Urothelium cell line (cell line): ENCODE results near the gene SPX.

Source experiments
- DNase-seq: peaks from one replicate; pipeline ENCODE4 v3.0.0; 2011; ENCODE audit warnings: low spot score, mixed read lengths
- FAIRE-seq: peaks from 2 replicates; lab custom pipeline; 2011; peaks lifted over from hg19 to GRCh38; lab: Jason Lieb, UNC

Gene SPX

DNA sequence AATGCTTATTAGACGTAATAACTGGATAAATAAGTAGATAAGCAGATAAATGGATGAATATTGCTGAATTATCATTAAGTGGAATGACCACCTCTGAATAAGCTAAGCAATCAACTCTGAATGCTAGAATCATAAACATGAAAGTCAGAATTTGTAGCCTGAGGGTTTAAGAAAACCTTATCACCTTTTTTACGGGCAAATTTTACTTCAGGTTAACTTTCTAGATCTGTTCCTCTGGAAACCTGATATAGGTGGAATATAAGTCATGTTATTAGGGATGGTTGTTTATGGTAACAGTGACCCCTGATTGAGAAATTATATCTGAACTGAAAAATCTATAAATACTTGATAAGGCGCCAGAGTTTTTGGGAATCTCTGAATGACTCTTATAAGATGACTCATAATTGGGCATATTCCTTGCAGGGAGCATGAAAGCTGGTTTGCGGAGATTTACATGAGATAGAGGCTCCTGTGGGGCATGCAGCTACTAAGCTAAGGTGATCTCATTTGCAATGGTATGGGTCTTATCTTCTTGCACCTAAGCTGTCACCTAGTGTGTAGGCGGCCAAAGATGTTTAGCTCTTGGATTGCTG lies 12.1 kb downstream of the SPX start:
- no peak for FAIRE-seq

DNA sequence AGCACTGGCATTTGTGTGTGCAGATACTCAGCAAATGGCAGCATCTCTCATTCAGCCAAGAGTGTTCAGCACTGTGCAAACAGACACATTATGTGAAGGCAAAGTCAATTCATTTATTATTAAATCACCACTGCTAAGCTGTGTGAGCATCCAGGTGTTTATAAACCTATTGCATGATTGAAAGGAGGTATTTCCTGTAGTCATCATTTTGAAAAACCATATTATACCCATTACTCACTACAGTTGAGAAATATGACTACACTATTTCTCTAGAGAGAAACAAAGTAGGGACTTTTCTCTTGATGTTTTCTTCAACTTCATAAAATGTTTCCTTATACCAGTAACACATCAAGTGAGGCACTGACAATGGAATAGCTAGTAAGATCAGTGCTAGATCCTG lies 13.7 kb downstream of the SPX start:
- DNase-seq, result no peak
- no peak for FAIRE-seq

More for the DNA sequence above, 12.1 kb downstream of the SPX start:
- DNase-seq, result no peak

DNA sequence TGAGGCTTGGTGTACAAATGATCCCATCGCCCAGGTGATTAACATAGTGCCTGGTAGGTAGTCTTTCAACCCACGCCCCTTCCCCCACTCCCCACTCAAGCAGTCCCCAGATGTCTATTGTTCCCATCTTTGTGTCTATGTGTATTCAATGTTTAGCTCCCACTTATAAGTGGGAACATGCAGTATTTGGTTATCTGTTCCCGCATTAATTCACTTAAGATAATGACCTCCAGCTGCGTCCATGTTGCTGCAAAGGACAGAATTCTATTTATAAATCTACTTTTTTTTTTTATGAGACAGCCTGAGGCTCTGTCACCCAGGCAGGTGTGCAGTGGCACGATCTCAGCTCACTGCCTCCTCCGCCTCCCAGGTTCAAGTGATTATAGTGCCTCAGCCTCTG lies 15.7 kb downstream of the SPX start:
- FAIRE-seq (no peak), DNase-seq (no peak)

DNA sequence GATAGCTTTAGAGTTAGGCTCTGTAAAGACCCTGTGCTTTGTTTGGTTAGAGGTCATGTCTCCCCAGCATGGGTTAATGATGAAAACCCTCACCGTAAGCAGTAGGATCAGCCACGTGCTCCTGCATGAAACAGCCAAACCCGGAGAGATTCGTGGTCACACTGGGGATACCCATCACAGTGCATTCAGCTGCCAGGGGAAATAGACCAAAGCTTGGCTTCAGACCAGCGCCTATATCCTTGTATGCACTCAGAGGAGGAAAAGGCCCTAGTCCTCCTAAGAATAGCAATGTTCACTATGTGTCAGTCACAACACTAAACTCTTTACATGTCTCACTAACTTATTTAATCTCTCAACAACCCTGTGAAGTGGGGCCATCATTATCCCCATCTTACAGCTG lies 16.3 kb downstream of the SPX start:
- no peak for DNase-seq
- no peak for FAIRE-seq

DNA sequence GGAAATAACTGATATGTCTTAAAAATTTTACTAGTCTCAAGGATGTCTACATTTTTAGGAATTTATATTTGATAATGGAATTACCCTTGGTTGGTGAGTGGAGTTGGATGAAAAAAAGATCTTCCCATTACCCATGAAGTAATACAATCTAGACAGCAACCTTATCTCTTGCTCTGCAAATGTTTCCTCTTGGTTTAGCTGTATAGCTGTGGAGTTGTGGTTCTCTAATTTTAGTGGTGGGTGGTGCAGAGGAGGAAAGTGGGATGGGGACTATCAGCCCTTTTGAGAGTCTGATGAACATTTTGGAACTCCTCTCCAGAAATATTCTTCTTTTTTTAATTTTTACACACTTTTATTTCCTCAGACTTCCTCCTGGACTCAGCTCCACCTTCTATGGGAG lies 17.1 kb downstream of the SPX start:
- DNase-seq, result no peak
- no peak for FAIRE-seq

DNA sequence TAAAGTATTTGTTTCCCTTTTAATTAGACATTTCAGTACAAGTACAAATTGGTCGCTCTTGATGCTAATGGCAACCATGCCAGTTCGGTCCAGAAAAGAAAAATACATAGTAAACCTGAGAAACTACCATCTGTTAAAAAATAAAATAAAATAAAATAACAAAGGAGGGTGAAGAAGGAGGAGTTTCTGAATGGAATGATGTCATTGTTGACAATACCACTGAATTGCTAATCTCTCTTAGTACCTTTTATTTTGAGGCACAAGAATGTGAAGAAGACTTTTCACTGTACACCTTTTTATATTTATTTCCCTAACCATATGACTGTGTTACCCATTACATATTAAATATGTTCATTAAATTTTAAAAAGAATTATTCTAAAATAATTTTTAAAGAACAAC lies 19.5 kb downstream of the SPX start:
- no peak for FAIRE-seq
- no peak for DNase-seq

DNA sequence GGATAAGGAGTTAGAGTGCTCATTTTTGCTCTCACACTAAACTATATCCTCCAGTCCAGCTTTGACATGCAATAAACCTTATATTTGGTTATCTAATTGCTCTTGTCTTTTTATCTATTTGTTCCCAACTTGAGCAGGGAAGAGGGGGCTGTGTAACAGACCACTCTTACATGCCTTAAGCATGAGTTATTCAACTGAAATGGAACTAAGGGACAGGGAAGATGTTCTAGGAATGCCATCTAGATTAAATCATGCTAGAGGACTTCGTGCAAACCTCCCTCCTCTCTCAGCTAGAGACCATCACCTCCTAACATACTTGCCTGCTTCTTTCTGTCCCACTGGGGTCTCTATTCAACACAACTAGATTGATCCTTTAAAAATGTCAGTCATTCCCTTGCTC lies 20.6 kb downstream of the SPX start:
- FAIRE-seq (no peak), DNase-seq (no peak)

DNA sequence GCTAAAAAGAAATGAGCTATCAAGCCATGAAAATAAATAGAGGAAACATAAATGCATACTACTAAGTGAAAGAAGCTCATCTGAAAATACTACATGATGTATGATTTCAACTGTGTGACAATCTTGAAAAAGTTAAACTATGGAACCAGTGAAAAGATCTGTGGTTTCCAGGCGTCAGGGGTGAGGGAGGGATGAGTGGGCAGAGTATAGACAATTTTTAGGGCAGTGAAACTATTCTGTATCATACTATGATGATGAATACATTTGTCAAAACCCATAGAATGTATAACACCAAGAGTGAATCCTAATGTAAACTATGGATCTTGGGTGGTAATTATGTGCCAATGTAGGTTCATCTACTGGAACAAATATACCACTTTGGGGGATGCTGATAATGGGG lies 21.3 kb downstream of the SPX start:
- FAIRE-seq (no peak), DNase-seq (no peak)

DNA sequence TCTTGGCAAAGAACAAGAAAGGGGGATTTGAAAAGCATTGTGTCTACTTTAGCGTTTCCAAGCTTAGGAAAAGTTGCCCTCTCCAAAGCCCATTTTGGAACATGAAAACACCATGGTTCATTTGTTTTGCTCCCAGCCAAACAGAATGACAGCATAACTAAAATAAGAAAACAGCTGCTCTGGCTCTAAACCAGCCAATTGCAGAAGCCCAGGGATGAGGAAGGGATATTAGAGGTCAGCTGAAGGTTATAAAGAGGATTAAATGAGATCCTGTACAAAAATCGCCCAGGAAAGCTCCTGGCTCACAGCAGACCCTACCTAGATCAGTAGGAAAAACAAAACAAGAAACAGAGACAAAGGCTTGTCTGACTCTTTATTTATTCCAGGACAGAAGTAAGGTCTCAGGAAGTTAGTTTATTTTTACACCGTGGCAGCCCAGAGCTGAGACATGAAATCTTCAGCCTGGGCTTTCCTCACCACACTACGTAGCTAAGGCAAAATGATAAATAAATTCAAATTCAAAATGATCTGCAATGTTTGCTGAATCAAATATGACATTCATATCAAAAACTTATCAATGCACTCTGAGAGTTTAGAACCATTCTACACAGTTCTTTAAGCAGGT lies 25.9 kb downstream of the SPX start:
- DNase-seq (no peak), FAIRE-seq (no peak)

DNA sequence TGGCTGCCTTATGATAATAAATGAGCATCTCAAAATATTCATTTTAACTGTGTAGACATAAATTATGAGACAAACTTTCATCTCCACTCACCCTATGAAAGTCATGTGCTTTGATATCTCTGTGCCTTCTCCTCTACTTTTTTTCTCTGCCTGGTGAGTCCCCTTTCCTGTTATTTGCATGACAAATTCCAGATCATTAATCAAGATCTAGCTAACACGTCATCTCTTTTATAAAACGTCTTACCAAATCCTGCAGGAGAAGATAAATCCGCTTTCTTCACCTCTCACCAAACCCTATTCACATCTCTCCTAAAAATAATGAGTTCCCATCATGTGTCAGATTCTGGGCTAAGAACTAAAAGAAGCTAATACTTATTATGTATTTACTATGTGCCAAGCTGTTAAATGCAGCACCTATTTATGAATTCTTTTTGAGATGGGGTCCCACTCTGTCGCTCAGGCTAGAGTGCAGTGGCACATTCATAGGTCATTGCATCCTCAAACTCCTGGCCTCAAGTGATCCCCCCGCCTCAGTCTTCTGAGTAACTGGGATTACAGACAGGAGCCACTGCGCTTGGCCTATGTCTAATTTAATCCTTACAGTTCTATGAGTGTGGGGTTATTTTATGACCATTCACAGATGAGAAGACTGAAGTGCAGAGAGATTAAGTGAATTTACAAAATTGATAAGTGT lies 26.7 kb downstream of the SPX start:
- DNase-seq (no peak), FAIRE-seq (no peak)

DNA sequence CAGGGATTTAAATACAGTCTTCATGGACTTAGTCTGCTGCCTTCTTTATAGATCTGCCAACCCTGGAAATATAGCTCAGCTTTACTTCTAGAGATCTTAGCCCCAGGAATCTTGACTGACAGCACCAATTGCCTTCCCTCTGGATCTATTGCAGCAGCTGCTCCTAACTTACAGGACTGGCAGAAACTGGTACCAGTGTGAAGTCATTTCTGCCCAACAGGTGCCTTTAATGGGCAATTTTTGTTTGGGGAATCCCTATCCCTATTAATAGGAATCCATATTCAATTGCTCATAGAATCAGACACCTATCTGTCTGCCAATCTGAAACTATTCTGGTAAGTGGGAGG lies 27.2 kb downstream of the SPX start:
- DNase-seq (no peak), FAIRE-seq (no peak)

DNA sequence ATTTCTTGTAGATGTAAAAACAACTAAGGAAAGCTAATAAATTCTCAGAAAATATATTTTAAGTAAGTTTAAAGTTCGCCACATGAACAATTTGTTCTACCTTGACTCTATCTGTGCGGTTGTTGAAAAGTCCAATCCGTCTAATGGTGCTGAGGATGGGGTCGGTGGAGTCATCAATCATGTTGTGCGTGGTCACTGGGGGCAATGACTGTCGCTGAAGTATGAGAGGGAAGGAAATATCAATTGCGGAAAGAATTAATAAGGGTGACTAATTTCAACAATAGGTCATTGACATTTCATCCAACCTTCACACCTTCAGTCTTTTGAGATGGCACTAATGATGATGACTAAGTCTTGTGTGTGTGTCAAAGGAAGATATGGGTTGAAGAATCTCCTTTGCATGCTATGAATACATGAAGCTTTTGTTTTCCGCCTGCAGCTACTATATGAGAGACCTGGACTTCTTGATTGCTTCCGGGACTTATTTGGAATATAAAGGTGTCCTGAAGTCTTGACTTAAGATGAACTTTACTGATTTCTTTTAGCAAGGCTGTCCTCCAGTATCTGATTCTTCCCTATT lies 32.1 kb downstream of the SPX start:
- no peak for FAIRE-seq
- no peak for DNase-seq

DNA sequence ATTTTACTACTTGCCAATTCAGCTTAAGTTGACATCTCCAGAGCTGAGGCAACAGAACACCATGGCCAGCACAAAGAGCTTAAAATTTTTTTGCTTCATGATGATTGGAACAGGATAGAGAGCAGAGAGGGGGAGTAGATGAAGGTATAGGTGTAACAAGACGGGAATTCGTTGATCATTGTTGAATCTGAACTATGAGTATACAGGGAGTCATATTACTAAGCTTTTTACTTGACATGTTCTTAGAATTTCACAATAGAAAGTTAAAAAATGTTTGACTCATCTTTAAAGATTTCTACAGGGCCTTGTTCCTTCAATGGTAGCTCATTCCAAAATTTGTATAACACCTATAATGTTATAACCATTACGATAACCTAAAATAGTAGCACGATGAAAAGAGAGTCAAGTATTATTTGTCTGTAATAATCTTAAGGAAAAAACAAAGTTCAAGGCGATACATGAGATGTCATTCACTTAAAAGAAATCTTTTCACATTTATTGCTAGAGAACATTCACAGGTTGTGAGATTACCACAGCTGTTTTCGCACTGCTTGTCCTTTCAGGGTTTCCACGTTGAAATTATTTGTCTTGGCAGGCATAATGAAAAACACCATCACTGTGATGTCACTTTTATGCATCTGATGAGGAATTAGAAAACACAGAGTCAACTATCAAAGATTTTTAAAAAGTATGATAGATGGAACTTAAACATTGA lies 33.9 kb downstream of the SPX start:
- FAIRE-seq, result no peak

DNA sequence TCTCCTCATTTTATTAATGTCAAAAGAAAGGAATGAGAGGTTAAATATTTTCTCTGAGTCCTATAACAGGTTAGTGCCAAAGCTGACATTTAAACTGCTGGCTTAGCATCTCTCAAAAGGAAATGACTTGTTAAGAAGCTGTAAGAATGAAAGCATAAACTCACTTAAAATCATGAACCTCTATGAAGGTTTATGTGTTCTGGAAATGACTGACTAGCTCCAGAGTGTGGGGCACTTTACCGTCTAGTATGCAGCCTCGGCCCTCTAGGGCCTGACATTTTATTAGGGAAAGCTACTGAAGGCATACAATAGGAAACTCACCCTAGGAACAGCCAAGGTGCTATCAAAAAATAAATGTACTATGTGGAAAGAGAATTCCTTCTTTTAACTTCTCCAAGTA lies 35.1 kb downstream of the SPX start:
- no peak for FAIRE-seq
- no peak for DNase-seq

More for the DNA sequence above, 33.9 kb downstream of the SPX start:
- peak; percentile 7 for DNase-seq

DNA sequence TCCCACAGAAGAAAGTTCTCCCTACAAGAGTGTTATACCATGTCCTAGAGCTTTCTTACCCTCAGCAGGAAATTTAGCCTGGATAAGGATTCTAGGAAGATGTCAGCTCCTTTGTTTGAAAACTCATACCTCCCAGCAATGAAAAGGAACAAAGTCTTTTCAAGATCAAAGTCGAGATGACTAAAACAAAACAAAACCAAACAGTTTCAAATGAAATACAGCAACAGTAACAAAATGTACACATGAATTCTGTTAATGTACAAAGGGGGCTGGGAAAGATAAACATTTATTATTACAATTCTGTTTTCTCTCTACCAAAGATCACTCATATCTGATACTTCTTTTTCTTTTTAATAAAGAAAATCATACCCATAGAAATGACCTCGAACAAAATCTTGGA lies 36.8 kb downstream of the SPX start:
- DNase-seq, result no peak

DNA sequence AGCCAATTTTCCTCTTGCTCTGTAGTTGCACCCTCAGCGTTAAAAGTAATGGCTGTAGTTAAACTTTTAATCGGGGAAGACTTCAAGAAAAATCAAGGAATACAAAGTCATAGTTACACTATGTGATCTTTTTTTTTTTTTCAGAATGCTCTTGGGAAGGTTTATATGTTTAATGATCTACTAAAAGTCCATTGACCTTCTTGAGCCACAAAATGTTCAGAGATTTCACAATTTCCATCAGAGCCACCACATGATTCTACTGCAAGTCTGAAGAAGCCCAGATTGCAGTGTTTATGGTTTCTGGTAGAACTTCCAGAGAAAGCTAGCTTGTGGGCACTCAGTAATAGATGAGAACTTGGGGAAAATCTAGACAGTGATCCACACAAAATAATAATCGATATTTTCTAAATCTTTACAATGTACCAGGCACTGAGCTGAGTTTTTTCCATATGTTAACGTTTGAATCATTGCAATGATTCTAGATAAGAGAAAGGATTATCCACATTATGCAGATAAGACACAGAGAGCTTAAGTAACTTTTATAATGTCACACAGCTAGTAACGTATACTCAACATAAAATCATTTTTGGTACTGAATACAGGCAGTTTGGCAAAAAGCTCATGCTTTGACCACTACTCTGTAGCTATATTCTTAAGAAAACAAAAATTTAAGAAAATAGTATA lies 40.3 kb downstream of the SPX start:
- FAIRE-seq (no peak), DNase-seq (no peak)

More for the DNA sequence above, 36.8 kb downstream of the SPX start:
- FAIRE-seq, result no peak

DNA sequence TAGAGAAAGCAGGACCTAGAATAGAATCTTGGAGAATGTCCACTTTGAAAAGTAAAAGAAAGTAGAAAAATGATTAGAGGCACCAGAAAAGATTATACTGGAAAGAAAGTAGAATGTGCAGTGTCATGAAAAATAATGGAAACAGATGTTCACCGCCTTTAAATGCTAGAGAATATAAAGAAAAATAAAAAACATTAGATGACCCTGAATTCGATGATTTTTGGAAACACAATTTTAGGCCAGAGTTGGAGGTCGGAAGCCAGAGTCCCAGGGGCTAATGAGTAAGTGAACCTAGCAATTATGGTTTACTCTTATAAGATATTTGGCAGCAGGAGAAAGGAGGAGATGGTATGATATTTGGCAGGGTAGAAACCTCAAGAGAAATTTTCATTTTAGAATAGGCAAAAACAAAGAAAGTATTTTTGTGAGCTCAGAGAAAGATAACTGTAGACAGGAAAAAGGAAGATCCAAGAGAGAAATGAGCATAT lies 40.9 kb downstream of the SPX start:
- DNase-seq (no peak), FAIRE-seq (no peak)

DNA sequence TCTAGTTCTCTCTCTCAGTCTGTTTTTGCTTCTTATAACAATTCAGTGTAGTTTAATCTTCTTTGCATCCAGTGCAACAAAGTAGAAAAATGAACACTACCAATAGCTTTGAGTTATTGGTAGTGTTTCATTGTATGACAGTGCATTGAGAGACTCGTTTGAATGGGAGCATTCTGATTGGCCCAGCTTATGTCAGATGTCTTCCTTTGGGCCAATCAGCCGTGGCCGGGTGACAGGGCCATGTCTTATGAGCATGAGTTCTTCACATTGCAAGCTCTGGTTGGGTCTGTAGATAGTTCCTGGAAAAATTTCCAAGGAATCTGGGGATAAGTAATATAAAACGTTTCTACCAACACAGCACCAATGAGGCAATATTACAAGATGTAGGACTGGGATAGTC lies 42.0 kb downstream of the SPX start:
- FAIRE-seq (no peak), DNase-seq (no peak)

DNA sequence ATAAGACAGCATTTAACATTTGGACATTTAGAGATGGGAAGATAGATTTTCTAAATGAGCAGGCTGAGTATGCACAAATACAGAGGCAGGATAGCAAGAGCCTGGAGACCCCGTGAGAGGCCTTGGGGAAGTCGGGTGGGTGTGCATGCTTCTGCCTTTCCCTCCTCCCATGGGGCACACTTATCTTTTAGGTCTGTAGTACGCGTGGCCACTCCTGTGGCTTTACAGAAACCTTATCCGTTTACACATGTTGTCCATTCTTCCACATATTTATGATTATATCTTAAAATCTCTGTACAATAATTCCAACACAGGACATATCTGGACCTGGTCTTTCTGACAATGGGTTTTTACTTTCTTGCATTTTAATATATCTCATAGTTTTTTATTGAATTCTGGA lies 45.0 kb downstream of the SPX start:
- no peak for DNase-seq
- no peak for FAIRE-seq

DNA sequence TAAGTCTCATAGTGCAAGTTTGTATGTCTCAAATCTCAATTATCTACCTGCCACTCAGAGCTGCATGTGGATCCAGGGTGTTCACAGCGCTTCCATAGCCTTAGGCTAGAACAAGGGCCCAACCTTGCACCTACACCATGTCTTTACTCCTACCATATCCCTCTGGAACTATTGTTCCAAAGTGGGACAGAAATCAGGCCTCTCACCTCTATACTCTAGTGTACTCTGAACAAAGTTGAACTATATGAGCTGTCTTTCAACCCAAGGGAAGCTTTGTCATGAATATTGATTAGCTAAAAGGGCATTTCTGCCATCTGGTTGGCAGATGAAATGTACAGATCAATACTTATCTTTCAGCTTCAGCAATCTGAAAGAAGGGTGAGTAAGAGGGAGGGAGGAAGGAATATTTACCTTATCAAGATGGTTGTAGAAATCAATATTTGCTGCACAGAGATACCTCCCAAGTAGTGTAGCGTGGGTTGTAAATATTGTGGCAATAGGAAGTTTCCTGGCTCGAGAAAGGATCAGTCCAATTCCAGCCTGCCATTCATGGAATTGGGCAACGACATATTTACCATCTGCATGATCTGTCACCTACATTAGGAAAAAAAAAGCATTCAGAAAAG lies 47.8 kb downstream of the SPX start:
- DNase-seq (no peak), FAIRE-seq (no peak)
